ENCODE results near the gene MYH16. TPM values are rescaled to one million over a fixed set of nuclear protein-coding genes. Genes with fewer than 3 reads are reported as not detected.

MYH16 gene
- total RNA-seq, 1 experiment from 2014 or later = 0.57 TPM

DNA sequence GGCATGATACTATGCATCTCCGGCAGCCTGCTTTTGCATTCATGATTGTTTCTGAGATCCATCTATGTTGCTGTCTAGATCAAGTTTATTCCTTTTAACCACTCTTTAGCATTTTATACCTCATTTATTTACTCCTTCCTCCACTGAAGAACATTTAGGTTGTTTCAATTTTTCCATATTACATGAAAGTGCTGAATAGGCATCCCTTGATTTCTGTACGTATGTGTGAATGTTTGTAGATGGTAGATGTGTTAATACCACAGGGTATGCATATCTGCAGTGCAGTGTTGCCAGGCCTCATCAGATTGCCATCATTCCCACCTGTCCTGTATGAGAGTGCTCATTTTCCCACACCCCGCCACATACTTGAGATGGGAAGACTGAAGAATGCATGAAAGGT, 67.0 kb downstream of the MYH16 start:
- RAD21 ChIA-PET (ENCODE audit: low non-redundant PET in 1 of 2, low total read pairs in 2 of 2, uncharacterized antibody in 2 of 2, unreplicated experiment in 2 of 2) = no interaction called here
- H3K9me3 ChIP-seq (ENCODE audit: control insufficient read depth in 1 of 2, insufficient read depth in 1 of 2, low read depth in 1 of 2, low read length in 2 of 2) = no peaks in the 10 kb centered on the region

GRCh38 chr7:99340659-99341058, 68.0 kb downstream of the MYH16 start:
- H3K9ac ChIP-seq (ENCODE audit: low read length) = no peak overlapping the region
- no peak overlapping the region for H2AFZ ChIP-seq (ENCODE audit: low read depth, low read length, poor library complexity, severe bottlenecking)
- no peak for ATAC-seq
- no peaks in the 10 kb centered on the region for H4K20me1 ChIP-seq (ENCODE audit: insufficient read depth)
- intact Hi-C loops (cut with micrococcal nuclease) = no loop called here
- no TSS peak for BruUV-seq (replicated peaks)
- TF ChIP-seq EGR1 (IDR thresholded peaks at IDR 0.05; ENCODE audit: low read depth) (no peak), YY1 (IDR thresholded peaks at IDR 0.05; ENCODE audit: extremely low read depth, insufficient replicate concordance, low read depth, low read length) (no peak), SP1 (IDR thresholded peaks at IDR 0.05; ENCODE audit: low read depth) (no peak), SRF (IDR thresholded peaks at IDR 0.05; ENCODE audit: low read depth) (no peak), FOSL1 (IDR thresholded peaks at IDR 0.05; ENCODE audit: low read depth) (no peak)
- ChIA-PET RAD21 (ENCODE audit: low non-redundant PET in 1 of 2, low total read pairs in 2 of 2, uncharacterized antibody in 2 of 2, unreplicated experiment in 2 of 2) (interaction anchor here in 1 of 2 experiments (0.6 kb wide), 1 partner anchor 35 kb away, joined by 9 read pairs; no protein-coding TSS in a partner anchor), POLR2A (no interaction called here), CTCF (no interaction called here)
- H3K9me2 ChIP-seq (ENCODE audit: insufficient read depth) = no peaks in the 10 kb centered on the region
- no peaks in the 10 kb centered on the region for H3K4me1 ChIP-seq (ENCODE audit: control insufficient read depth in 1 of 2, insufficient read depth in 2 of 2, low read length in 2 of 2)
- H3K27me3 ChIP-seq (ENCODE audit: insufficient read depth, low read length) = no peaks in the 10 kb centered on the region
- no peaks in the 10 kb centered on the region for H3K9me3 ChIP-seq (ENCODE audit: control insufficient read depth in 1 of 2, insufficient read depth in 1 of 2, low read depth in 1 of 2, low read length in 2 of 2)
- H3K4me3 ChIP-seq (replicated peaks in 1 of 2; ENCODE audit: low read depth in 1 of 2, low read length in 2 of 2) = no peak overlapping the region
- H3K36me3 ChIP-seq (ENCODE audit: control insufficient read depth in 1 of 2, insufficient read depth in 2 of 2, low read length in 2 of 2) = peaks cover 45 to 48% of the 10 kb centered on the region in 2 experiments
- H3K79me2 ChIP-seq (ENCODE audit: insufficient read depth, low read length) = peaks cover 11% of the 10 kb centered on the region
- H3K4me2 ChIP-seq (ENCODE audit: low read length) = no peak overlapping the region
- no peak for DNase-seq (ENCODE audit: low read depth, low spot score)
- no peak overlapping the region for H3K27ac ChIP-seq (ENCODE audit: low read depth, low read length)

More for the DNA sequence above, 67.0 kb downstream of the MYH16 start:
- intact Hi-C loops (cut with micrococcal nuclease) = no loop called here
- ChIA-PET CTCF (no interaction called here), POLR2A (no interaction called here)
- H3K9ac ChIP-seq (ENCODE audit: low read length) = no peak overlapping the region
- no peak for TF ChIP-seq MAX (IDR thresholded peaks at IDR 0.05)
- no peak for TF ChIP-seq ATF3 (IDR thresholded peaks at IDR 0.05)
- TF ChIP-seq YY1 (IDR thresholded peaks at IDR 0.05; ENCODE audit: extremely low read depth, insufficient replicate concordance, low read depth, low read length) = no peak
- TF ChIP-seq SP1 (IDR thresholded peaks at IDR 0.05; ENCODE audit: low read depth) = no peak
- no peak for TF ChIP-seq SIN3A (IDR thresholded peaks at IDR 0.05; ENCODE audit: low read depth)
- TF ChIP-seq ELF1 (IDR thresholded peaks at IDR 0.05; ENCODE audit: borderline replicate concordance, low read depth) = no peak
- no peak for TF ChIP-seq EZH2 (IDR thresholded peaks at IDR 0.05)
- no peak for TF ChIP-seq JUND (IDR thresholded peaks at IDR 0.05)
- H3K4me3 ChIP-seq (replicated peaks in 1 of 2; ENCODE audit: low read depth in 1 of 2, low read length in 2 of 2) = no peak overlapping the region
- H3K4me1 ChIP-seq (ENCODE audit: control insufficient read depth in 1 of 2, insufficient read depth in 2 of 2, low read length in 2 of 2) = no peaks in the 10 kb centered on the region
- H2AFZ ChIP-seq (ENCODE audit: low read depth, low read length, poor library complexity, severe bottlenecking) = no peak overlapping the region
- peaks cover 37 to 49% of the 10 kb centered on the region in 2 experiments for H3K36me3 ChIP-seq (ENCODE audit: control insufficient read depth in 1 of 2, insufficient read depth in 2 of 2, low read length in 2 of 2)
- no peak overlapping the region for H3K27ac ChIP-seq (ENCODE audit: low read depth, low read length)
- H3K79me2 ChIP-seq (ENCODE audit: insufficient read depth, low read length) = peaks cover 14% of the 10 kb centered on the region
- ATAC-seq (no peak), DNase-seq (ENCODE audit: low read depth, low spot score) (no peak)
- no peaks in the 10 kb centered on the region for H3K9me2 ChIP-seq (ENCODE audit: insufficient read depth)
- no peaks in the 10 kb centered on the region for H3K27me3 ChIP-seq (ENCODE audit: insufficient read depth, low read length)
- H4K20me1 ChIP-seq (ENCODE audit: insufficient read depth) = no peaks in the 10 kb centered on the region
- no peak overlapping the region for H3K4me2 ChIP-seq (ENCODE audit: low read length)
- no TSS peak for BruUV-seq (replicated peaks)

All from HCT116 (cell line).